Mesothelial cell of epicardium (in vitro differentiated cells): Measurements from ENCODE around the gene OR2T5. TPM values are rescaled to one million over a fixed set of nuclear protein-coding genes. Genes with fewer than 3 reads are reported as not detected.
"Not testable (repeated sequence)": the region's sequence is repeated elsewhere in the genome, so short reads cannot be mapped to it uniquely, and the experiment has no call there.

Experiments used
- DNase-seq, 2 experiments: peaks; one replicate each; pipeline ENCODE4 v3.0.0; 2021; ENCODE audit warnings: low spot score in 2 of 2; ENCODE audit not compliant: unreplicated experiment in 2 of 2
- H3K27ac Mint-ChIP-seq: 2 replicates; pipeline ENCODE4 v1.8.0; 2021; ENCODE audit warnings: mixed read lengths
- H3K27me3 Mint-ChIP-seq: 2 replicates; pipeline ENCODE4 v1.8.0; 2021; ENCODE audit warnings: low read depth, mixed read lengths
- H3K36me3 Mint-ChIP-seq: 2 replicates; pipeline ENCODE4 v1.8.0; 2021; ENCODE audit warnings: mixed read lengths
- H3K4me1 Mint-ChIP-seq: 2 replicates; pipeline ENCODE4 v1.8.0; 2021; ENCODE audit warnings: mixed read lengths
- H3K4me3 Mint-ChIP-seq: 2 replicates; pipeline ENCODE4 v1.8.0; 2021; ENCODE audit warnings: mild to moderate bottlenecking, moderate library complexity, mixed read lengths
- H3K9me3 Mint-ChIP-seq: 2 replicates; pipeline ENCODE4 v1.8.0; 2021; ENCODE audit warnings: mixed read lengths
- total RNA-seq: library from RNA; stranded (reverse); gene quantifications from 3 replicates; pipeline ENCODE4 v1.2.1, GENCODE V29; 2021
- TF ChIP-seq, protein P1 (sequence below): fragments of 200-600 bp; sonication (generic); IDR thresholded peaks from one replicate; pipeline ENCODE4 v1.5.0; 2021; ENCODE audit warnings: antibody characterized with exemption; ENCODE audit not compliant: unreplicated experiment

Gene OR2T5
- total RNA-seq, 1 donor from 2014 or later: not detected

DNA sequence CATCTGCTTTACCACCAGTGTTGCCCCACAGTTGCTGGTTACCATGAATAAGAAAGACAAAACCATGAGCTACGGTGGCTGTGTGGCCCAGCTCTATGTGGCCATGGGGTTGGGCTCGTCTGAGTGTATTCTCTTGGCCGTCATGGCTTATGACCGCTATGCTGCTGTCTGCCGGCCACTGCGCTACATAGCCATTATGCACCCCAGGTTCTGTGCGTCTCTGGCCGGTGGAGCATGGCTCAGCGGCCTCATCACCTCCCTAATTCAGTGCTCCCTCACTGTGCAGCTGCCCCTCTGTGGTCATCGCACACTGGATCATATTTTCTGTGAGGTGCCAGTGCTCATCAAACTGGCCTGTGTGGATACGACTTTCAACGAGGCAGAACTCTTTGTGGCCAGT, 33.5 kb downstream of the OR2T5 start:
- Mint-ChIP-seq H3K4me1 (no peaks in the 10 kb centered on the region), H3K36me3 (no peaks in the 10 kb centered on the region), H3K27me3 (no peaks in the 10 kb centered on the region), H3K4me3 (no peak overlapping the region), H3K9me3 (peaks cover 54% of the 10 kb centered on the region), H3K27ac (no peak overlapping the region)
- TF ChIP-seq, protein P1, sequence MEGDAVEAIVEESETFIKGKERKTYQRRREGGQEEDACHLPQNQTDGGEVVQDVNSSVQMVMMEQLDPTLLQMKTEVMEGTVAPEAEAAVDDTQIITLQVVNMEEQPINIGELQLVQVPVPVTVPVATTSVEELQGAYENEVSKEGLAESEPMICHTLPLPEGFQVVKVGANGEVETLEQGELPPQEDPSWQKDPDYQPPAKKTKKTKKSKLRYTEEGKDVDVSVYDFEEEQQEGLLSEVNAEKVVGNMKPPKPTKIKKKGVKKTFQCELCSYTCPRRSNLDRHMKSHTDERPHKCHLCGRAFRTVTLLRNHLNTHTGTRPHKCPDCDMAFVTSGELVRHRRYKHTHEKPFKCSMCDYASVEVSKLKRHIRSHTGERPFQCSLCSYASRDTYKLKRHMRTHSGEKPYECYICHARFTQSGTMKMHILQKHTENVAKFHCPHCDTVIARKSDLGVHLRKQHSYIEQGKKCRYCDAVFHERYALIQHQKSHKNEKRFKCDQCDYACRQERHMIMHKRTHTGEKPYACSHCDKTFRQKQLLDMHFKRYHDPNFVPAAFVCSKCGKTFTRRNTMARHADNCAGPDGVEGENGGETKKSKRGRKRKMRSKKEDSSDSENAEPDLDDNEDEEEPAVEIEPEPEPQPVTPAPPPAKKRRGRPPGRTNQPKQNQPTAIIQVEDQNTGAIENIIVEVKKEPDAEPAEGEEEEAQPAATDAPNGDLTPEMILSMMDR: no peak
- no peak for DNase-seq

DNA sequence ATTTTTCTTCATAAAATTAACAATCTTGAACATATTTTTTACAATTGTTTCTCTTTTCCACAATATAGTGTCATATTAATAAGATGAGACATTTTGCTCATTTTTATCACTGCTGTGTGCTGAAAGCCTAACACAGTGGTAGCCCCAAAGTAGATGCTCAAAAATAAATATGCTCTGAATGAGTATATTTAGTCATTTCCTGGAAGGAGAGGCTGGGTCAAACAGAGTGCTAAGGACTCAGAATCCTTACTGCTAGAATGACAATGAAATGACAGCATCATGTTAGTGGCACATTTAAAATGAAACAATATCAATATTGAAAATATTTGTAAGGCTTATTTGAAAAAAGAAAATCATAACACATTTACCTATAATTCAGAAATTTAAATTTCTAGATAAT, 49.1 kb downstream of the OR2T5 start:
- H3K27me3 Mint-ChIP-seq, DNase-seq, H3K4me1 Mint-ChIP-seq, H3K9me3 Mint-ChIP-seq, H3K36me3 Mint-ChIP-seq, H3K4me3 Mint-ChIP-seq, H3K27ac Mint-ChIP-seq: not testable (repeated sequence)

Other genes starting within 250 kb of the OR2T5 start
- not detected in 3 replicates for gene OR2T33, start 210.6 kb upstream of the OR2T5 start, total RNA-seq
- gene OR2T12, start 185.2 kb upstream of the OR2T5 start, total RNA-seq: not detected in 3 replicates
- gene OR2M7, start 164.0 kb upstream of the OR2T5 start, total RNA-seq: not detected in 3 replicates
- gene OR14C36, start 139.8 kb upstream of the OR2T5 start, total RNA-seq: not detected in 3 replicates
- gene OR2T4, start 126.9 kb upstream of the OR2T5 start, total RNA-seq: not detected in 3 replicates
- gene OR2T6, start 112.8 kb upstream of the OR2T5 start, total RNA-seq: not detected in 3 replicates
- gene OR2T1, start 85.5 kb upstream of the OR2T5 start, total RNA-seq: not detected in 3 replicates
- not detected in 3 replicates for gene OR2T2, start 43.0 kb upstream of the OR2T5 start, total RNA-seq
- gene OR2T3, start 15.2 kb upstream of the OR2T5 start, total RNA-seq: not detected in 3 replicates
- gene OR2G6, start 19.5 kb downstream of the OR2T5 start, total RNA-seq: 0.04 TPM in 1 of 3 replicates, not detected in the others
- not detected in 3 replicates for gene OR2T29, start 74.2 kb downstream of the OR2T5 start, total RNA-seq
- not detected in 3 replicates for gene OR2T34, start 86.2 kb downstream of the OR2T5 start, total RNA-seq
- gene OR2T10, start 109.1 kb downstream of the OR2T5 start, total RNA-seq: not detected in 3 replicates
- not detected in 3 replicates for gene OR2T11, start 146.5 kb downstream of the OR2T5 start, total RNA-seq
- gene OR2T35, start 156.7 kb downstream of the OR2T5 start, total RNA-seq: not detected in 3 replicates
- gene OR2T27, start 166.9 kb downstream of the OR2T5 start, total RNA-seq: not detected in 3 replicates
- gene OR14I1, start 214.2 kb downstream of the OR2T5 start, total RNA-seq: not detected in 3 replicates